G401.6 (cell line): ENCODE data around the gene MOAP1.
"Not testable (repeated sequence)": the region's sequence is repeated elsewhere in the genome, so short reads cannot be mapped to it uniquely, and the experiment has no call there.

Experiments used
- FAIRE-seq: peaks from 2 replicates; lab custom pipeline; 2012; peaks lifted over from hg19 to GRCh38; lab: Jason Lieb, UNC

The MOAP1 gene

DNA sequence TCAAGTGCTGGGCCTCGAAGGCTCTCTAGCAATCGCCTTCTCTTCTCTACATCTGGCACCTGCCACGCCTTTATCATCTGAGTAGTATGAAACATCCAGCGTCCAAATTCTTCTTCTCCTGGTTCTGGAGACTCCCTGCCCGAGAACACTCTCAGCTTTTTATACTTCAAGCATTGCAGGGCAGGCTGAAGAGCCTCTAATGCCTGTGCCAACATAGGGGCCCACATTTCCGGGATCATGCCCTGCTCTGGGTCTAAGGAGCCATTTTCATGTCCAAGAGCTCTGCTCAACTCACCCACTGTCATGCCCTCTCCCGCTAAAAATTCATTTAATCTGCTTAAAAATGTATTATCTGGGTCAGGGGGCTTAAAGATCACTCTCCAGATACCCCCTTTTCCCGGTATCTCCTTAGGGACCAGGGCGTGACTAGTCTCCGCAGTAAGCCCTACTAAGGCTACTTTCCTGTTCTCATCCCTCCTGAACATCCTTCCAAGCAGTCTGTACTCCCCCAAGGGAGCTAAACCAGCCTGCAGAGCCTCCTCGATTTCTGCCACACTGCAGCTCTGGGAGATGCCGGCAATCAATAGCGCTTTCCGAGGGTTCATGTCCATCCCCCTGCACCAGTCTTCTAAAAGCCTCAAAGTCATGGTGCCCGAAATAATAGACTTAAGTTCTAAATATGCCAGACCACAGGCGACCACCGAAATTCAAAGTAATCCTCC is 940 bp downstream of the MOAP1 start:
- FAIRE-seq: no peak

- no peak for FAIRE-seq
These were observed 9.2 kb downstream of the MOAP1 start for GRCh38 chr14:93175492-93175891.

- not testable (repeated sequence) for FAIRE-seq
These were observed 10.0 kb downstream of the MOAP1 start for GRCh38 chr14:93174731-93175130.

DNA sequence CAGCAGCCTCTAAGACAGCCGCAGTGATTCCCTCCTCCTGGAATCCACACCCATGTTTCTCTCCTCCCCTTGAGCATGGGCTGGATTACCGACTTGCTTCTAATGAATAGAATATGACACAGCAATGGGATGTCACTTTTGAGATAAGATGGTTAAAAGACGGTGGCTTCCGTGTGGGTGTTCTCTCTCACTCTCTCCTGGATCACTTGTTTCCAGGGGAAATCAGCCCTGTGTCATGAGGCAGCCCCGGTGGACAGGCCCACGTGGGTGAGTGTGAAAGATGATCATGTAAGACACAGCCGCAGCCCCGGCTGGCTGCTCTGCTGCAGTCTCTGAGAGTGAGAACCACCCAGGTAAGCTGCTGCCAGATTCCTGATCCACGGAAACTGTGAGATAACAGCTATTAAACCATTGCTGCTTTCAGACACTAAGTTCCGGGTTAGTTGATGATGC is 10.7 kb downstream of the MOAP1 start:
- no peak for FAIRE-seq

- FAIRE-seq: no peak
These were observed 13.3 kb downstream of the MOAP1 start for GRCh38 chr14:93171376-93171775.

- not testable (repeated sequence) for FAIRE-seq
These were observed 14.6 kb downstream of the MOAP1 start for GRCh38 chr14:93170141-93170540.

GRCh38 chr14:93169619-93170018 is 15.1 kb downstream of the MOAP1 start:
- FAIRE-seq: not testable (repeated sequence)

DNA sequence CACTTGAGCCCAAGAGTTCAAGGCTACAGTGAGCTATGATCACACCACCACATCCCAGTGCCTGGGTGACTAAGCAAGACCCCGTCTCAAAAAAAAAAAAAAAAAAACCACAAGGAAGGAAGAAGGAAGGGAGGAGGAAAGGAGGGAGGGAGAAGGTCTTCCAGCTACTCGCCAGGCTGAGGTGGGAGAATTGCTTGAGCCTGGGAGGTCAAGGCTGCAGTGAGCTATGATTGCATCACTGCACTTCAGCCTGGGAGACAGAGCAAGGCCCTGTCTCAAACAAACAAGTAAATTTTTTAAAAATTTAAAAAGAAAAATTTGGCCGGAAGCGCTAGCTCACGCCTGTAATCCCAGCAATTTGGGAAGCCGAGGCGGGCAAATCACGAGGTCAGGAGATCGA is 16.1 kb downstream of the MOAP1 start:
- not testable (repeated sequence) for FAIRE-seq

- not testable (repeated sequence) for FAIRE-seq
These were observed 19.1 kb downstream of the MOAP1 start for GRCh38 chr14:93165271-93166265.

DNA sequence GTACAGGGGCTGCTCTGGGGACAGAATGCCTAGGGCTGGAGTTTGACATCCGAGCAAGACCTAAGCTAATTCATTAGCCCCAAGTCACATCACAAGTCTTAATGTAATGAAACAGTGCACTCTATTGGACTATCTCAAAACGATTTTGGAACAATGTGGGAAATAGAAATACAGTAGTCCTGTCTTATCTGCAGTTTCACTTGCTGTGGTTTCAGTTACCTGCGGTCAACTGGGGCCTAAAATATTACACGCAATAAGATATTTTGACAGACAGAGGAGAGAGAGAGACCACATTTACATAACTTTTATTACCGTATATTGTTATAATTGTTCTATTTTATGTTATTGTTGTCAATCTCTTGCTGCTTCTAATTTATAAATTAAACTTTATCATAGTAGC is 21.1 kb downstream of the MOAP1 start:
- FAIRE-seq: no peak

DNA sequence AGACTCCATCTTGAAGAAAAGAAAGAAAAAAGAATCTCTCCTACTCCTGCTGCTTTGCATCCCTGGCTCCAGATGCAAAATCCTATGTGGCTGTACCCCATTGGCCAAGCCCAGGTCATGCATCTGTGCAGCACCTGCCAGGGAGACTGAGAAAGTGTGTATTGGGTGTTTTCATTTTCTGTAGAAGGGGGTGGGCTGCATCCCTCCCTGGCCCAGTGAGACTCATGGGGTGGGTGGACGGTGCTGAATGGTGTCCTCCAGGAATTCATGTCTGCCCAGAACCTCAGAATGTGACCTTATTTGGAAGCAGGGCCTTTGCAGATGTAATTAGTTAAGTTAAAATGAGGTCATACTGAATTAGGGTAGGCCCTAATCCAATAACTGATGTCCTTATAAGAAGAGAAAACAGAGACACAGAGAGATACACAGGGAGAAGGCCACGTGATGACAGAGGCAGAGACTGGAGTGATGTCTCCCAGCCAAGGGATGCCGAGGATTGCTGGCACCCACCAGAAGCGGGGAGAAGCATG is 23.2 kb downstream of the MOAP1 start:
- FAIRE-seq: no peak

GRCh38 chr14:93160353-93160801 is 24.3 kb downstream of the MOAP1 start:
- no peak for FAIRE-seq

DNA sequence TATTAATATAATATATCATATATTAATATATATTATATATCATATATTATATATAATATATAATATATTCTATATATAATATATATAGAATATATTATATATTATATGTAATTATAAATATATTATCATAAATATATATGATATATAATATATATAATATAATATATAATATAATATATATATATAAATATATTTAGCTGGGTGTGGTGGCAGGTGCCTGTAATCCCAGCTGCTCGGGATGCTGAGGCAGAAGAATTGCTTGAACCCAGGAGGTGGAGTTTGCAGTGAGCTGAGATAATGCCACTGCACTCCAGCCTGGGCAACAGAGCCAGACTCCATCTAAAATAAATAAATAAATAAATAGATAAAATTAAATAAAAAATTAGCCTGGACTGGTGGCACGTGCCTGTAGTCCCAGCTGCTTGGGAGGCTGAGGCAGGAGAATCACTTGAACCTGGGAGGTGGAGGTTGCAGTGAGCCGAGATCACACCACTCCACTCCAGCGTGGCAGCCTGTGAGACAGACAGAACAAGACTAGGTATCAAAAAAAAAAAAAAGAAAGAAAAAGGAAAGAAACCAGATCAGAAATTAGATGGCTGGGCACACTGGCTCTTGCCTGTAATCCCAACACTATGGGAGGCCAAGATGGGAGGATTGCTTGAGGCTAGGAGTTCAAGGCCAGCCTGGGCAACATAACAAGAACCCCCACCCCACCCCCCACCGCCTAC is 24.9 kb downstream of the MOAP1 start:
- not testable (repeated sequence) for FAIRE-seq

GRCh38 chr14:93158349-93158748 is 26.3 kb downstream of the MOAP1 start:
- FAIRE-seq: not testable (repeated sequence)

DNA sequence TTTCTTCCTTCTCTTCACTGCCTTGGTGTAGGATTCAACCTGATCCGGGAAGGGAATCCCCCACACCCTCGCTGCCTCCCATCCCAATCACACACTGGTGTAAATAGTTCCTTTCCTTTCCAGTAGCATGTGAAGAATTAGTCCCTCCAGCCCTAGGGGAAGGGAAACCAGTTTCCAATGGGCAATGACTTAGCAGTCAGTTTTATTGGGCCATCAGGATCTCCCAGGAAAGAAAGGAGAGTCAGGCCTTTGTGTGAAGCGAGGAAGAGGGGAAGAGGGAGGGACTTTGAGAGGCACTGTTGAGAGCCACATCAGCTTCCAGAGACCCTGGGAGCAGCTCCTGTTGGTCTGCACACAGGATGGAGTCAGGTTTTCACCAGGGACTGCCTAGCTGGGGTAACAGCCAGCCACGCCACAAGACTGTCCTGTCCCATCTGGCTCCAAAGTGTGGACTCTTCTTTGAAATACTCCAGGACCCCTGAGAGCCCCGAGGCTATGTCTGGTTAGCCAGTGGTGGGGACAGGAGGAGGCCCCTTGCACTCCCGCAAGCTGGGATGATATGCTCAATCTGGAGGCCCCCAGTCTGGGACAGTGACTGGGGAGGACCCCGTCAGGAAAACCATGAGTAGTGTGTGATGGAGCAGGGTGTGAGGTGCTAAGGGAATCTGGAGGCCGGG is 27.9 kb downstream of the MOAP1 start:
- no peak for FAIRE-seq

DNA sequence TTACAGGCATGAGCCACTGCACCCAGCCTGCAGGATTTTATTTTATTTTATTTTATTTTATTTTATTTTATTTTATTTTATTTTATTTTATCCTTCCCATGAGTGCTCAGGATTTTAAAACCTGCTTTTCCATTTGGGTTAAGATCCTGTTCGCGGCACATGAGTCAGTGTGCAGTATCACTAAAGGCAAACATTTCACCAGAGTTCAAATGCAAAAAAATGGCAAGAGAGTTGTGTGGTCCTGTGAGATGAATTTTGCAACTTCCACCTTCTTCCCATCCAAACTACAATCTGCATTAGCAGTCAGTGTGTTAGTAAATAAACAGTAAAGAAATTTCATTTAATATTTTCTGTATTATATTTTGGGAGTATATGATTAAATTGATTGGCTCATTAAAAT is 29.0 kb downstream of the MOAP1 start:
- no peak for FAIRE-seq

- FAIRE-seq: no peak
These were observed 31.6 kb downstream of the MOAP1 start for GRCh38 chr14:93153121-93153520.

- no peak for FAIRE-seq
These were observed 34.2 kb downstream of the MOAP1 start for GRCh38 chr14:93150227-93151208.

- no peak for FAIRE-seq
These were observed 35.7 kb downstream of the MOAP1 start for GRCh38 chr14:93148979-93149378.

DNA sequence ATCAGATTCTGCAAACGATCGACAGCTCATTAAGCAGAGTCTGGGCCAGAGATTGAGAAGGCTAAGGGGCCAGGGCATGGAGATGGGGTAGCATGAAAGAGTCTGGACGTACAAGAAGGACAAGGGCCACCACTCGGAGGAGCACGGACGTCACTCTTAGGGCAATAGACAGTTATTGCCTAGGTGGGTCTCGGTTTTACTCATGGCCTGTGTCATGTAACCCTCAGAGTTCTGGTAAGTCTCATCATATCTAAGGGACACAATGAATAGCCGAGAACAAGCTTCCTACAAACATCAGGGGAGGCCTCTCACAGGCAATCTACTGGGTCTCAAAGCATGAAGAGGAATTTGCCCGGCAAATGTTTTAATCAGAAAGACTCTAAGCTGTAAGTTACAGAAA is 38.6 kb downstream of the MOAP1 start:
- FAIRE-seq: no peak
